GM13977 (cell line): ENCODE results near the gene CIRBP.

Source experiments
- DNase-seq: peaks from one replicate; pipeline ENCODE4 v3.0.0; 2012; ENCODE audit warnings: low spot score
- in situ Hi-C: fragments of 300-500 bp; cut with MboI; formaldehyde crosslinking; loops from one replicate; pipeline ENCODE4 v1.12.0; 2022; ENCODE audit warnings: low sequenced_read_pairs, low pct_unique_long_range_greater_than_20kb, mixed read lengths, inconsistent platforms; ENCODE audit not compliant: unreplicated experiment
- TF ChIP-seq, protein P1 (sequence below): IDR thresholded peaks from 2 replicates; pipeline ENCODE4 v1.5.1; 2012; ENCODE audit warnings: mild to moderate bottlenecking, control low read depth; ENCODE audit not compliant: insufficient read depth; ENCODE audit errors: extremely low read depth, missing control alignments

The CIRBP gene

DNA sequence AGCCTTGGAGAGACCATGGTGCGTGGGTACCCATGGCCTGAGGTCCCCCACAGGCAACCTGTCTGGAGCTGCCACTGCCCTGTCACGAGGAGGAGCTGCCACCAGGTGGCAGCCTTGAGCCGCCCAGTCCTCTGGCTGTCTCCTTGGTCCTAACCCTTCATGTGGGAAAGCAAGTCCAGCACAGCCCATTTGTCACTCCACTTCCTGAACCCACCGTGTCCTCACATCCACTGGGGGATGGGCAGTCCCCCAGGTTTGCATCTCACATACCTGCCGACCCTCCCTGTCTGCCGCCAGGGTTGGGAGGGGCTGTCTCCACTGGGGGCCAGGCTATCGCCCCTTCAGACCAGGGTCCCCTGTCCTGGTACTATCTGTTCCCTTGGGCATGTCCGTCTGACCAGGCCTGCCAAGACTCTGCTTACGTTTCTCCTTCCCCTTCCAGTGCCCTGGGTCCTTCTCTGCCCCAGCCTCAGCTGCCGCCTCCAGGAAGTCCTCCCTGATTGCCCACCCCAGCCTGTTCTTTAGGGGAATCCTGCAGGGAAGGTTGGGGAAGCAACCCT, 10.7 kb downstream of the CIRBP start:
- in situ Hi-C loops, result loop anchor here (25.0 kb wide), 1 partner anchor 107 kb away; the partner anchor contains the start of gene NDUFS7
- TF ChIP-seq, protein P1, sequence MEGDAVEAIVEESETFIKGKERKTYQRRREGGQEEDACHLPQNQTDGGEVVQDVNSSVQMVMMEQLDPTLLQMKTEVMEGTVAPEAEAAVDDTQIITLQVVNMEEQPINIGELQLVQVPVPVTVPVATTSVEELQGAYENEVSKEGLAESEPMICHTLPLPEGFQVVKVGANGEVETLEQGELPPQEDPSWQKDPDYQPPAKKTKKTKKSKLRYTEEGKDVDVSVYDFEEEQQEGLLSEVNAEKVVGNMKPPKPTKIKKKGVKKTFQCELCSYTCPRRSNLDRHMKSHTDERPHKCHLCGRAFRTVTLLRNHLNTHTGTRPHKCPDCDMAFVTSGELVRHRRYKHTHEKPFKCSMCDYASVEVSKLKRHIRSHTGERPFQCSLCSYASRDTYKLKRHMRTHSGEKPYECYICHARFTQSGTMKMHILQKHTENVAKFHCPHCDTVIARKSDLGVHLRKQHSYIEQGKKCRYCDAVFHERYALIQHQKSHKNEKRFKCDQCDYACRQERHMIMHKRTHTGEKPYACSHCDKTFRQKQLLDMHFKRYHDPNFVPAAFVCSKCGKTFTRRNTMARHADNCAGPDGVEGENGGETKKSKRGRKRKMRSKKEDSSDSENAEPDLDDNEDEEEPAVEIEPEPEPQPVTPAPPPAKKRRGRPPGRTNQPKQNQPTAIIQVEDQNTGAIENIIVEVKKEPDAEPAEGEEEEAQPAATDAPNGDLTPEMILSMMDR, result peak; percentile 98
- peak; percentile 94 for DNase-seq

DNA sequence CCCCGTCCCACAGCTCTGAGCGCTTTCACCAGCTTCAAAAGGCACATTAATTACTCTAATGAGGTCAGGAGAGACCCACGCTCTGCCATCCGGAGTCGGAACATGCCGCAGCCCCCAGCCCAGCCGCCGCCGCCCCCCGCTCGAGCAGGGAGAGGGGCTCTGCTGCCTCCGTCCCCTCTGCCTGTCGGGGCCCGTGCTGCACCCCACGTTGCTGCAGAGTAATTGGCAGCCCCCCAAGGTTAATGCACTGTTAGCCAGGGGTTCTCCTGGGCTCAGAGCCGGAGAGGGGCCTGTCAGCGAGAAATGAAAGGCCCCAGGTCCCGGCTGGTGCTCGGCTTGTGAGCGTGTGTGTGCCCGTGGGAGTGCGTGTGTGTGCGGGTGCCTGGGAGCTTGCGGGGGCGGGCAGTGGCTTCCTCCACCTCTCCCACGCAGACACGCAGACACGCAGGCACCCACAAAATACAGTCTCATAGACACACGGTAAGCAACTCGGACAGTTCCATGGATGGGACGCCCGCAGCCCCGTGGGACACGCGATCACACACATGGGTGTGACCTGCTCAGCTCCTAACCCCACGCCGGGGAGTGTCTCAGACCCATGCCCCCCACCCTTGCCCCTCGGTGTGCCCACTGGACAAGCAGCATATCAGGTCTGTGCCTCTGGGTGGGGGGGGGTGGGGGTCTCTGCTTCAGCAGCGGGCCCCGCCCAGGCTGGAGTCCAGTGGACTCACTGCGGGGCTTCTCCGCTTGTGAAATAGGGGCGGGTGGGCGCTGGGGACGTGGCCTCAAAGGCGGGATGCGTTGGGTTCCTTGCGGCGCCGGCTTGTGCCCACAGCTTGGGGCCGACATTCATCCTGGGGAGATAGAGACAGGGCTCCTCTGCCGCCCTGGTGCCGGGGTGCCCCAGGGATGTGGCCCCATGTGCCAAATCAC, 11.8 kb downstream of the CIRBP start:
- TF ChIP-seq, protein P1, result no peak
- DNase-seq, result no peak
- in situ Hi-C loops, result loop anchor here (25.0 kb wide), 1 partner anchor 106 kb away; the partner anchor contains the start of gene NDUFS7

DNA sequence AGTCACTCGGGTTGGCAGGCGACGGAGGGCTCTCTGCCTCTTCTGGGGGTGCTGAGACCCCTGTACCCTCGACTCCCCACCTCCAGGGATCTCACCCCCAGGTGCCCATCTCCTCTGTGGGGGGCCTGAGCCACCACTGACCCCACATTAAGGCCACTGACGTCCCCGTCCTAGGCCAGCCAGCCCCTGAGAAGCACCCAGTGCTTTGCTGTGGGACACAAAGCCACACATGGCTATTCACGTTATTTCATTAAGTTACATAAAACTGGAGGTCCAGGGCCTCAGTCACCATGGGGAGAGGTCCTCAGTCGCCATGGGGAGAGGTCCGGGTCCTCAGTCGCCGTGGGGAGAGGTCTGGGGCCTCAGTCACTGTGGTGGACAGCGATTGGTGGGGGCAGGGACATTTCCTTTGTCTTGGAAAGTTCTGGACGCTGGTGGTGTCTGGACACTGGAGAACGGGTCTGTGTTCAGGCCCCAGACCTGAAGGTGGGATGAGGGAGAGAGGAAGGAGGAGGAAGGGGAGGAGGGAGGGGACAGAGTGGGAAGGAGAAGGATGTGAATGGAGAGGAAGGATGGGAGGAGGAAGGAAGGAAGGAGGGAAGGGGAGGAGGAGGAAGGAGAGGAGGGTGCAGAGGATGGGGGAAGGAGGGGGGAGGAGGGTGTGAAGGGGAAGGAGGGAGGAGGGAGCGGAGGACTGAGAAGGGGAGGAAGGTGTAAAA, 12.6 kb downstream of the CIRBP start:
- in situ Hi-C loops, result loop anchor here (25.0 kb wide), 1 partner anchor 106 kb away; the partner anchor contains the start of gene NDUFS7
- TF ChIP-seq, protein P1, result no peak

DNA sequence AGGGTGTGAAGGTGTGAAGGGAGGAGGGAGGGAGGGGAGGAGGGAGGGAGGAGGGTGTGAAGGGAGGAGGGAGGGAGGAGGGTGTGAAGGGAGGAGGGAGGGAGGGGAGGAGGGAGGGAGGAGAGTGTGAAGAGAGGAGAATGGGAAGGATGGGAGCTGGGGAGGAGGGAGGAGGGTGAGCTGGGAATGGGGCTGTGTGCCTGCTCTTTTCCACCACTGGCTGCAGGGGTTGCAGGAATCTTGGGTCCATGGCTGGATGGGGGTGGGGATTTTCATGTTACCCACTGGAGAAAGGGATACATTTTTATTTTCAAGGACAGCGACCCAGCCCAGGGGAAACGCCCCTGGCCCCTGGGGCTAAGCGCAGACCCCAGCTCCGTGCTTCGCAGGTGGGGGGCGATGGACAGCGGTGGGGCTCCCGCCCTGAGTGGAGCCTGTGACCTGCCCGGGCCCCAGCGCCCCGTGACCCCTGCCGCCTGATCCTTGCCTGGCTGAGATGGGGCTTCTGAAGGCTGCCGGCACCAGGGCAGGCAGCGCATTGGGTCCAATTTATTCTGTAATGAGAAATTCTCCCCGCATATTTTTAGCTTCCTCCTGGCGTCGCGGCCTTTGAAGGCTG, 13.6 kb downstream of the CIRBP start:
- DNase-seq, result no peak
- TF ChIP-seq, protein P1, result no peak
- in situ Hi-C loops, result loop anchor here (25.0 kb wide), 1 partner anchor 105 kb away; the partner anchor contains the start of gene NDUFS7

More for the DNA sequence above, 12.6 kb downstream of the CIRBP start:
- DNase-seq, result no peak

DNA sequence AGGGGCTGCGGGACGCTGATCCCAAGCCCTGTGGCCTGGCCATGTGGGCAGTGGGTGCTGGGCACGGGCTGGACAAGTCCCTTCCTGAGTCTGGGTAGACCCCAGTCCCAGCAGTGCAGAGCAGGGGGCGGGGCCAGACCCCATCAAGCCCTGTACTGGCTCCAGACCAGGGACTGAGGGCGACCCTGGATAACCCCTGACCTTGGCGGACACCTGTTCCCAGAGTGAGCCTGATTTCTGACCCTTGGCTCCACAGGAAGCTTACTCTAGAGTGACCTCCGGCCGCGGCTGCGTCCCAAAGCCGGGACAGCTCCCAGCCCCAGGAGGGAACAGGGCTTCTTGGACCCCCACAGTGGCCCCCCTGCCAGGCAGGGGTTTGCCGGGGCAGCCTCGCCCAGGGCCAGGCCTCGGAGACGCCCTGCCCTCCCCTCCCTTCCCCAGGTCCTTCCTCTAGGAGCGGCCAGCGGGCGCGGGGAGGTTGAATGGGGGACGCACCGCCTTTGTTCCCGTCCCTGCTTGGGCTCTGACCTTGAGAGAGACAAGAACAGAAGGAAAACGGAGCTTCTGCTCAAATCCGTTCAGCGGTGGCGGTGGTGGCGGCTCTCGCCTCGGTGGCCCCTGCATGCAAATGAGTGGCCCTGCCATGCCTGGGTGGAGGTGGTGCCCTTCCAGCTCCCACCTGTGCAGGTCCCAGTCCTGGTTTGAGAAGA, 14.2 kb downstream of the CIRBP start:
- TF ChIP-seq, protein P1, result no peak
- in situ Hi-C loops, result loop anchor here (25.0 kb wide), 1 partner anchor 104 kb away; the partner anchor contains the start of gene NDUFS7
- no peak for DNase-seq
